Measurements from ENCODE around the gene CDC42BPB.
"Not testable (repeated sequence)": the region's sequence is repeated elsewhere in the genome, so short reads cannot be mapped to it uniquely, and the experiment has no call there.

CDC42BPB gene

GRCh38 chr14:102927878-102928411 is 129.4 kb downstream of the CDC42BPB start:
- peak overlapping the region; percentile 84 for H3K9ac ChIP-seq (ENCODE audit: low read depth, low read length, poor library complexity)
- H3K79me1 ChIP-seq (ENCODE audit: low read depth, low read length) = peaks cover 7% of the 10 kb centered on the region
- peak overlapping the region; percentile 98 for H3K23ac ChIP-seq (ENCODE audit: low read depth, low read length, poor library complexity)
- peak overlapping the region; percentile 75 for H2BK15ac ChIP-seq (ENCODE audit: low read length)
- peaks cover 22 to 69% (median 34%) of the 10 kb centered on the region in 3 experiments for H3K27me3 ChIP-seq (ENCODE audit: control insufficient read depth in 3 of 3, insufficient read depth in 3 of 3, low read depth in 1 of 3, low read length in 3 of 3)
- no peak overlapping the region for H3K27ac ChIP-seq (replicated peaks; ENCODE audit: low read length)
- H2BK5ac ChIP-seq (ENCODE audit: low read length) = no peak overlapping the region
- H3K9me3 ChIP-seq (replicated peaks in 1 of 2; ENCODE audit: control insufficient read depth in 2 of 2, insufficient read depth in 1 of 2, low read depth in 1 of 2, low read length in 2 of 2) = peaks cover 0 to 5% of the 10 kb centered on the region in 2 donors
- peak overlapping the region; percentile 97 for H2AK5ac ChIP-seq (ENCODE audit: low read depth, low read length)
- H3K18ac ChIP-seq (ENCODE audit: low read length) = peak overlapping the region; percentile 96
- H3K4me1 ChIP-seq (ENCODE audit: control insufficient read depth in 2 of 2, insufficient read depth in 1 of 2, low read depth in 1 of 2, low read length in 2 of 2) = peaks cover 12 to 15% of the 10 kb centered on the region in 2 donors
- peak overlapping the region; percentile 96 for H2AFZ ChIP-seq (ENCODE audit: low read length)
- peaks cover 2 to 10% of the 10 kb centered on the region in 2 donors for H3K36me3 ChIP-seq (replicated peaks in 1 of 2; ENCODE audit: control insufficient read depth in 2 of 2, insufficient read depth in 2 of 2, low read length in 2 of 2)
- H4K8ac ChIP-seq (ENCODE audit: low read depth, low read length) = peak overlapping the region; percentile 17
- H2BK120ac ChIP-seq (ENCODE audit: low read depth, low read length) = peak overlapping the region; percentile 61
- no peak overlapping the region for H4K91ac ChIP-seq (ENCODE audit: low read depth, low read length, poor library complexity)
- H3K4me2 ChIP-seq (ENCODE audit: insufficient read depth, low read length, poor library complexity, severe bottlenecking) = peak overlapping the region; percentile 89
- peak overlapping the region; percentile 71 for H3K14ac ChIP-seq (ENCODE audit: low read length)
- DNase-seq (ENCODE audit: low spot score) = no peak
- H3K4ac ChIP-seq (ENCODE audit: low read length) = no peak overlapping the region
- H3K4me3 ChIP-seq (ENCODE audit: low read length in 2 of 2) = peak overlapping the region; percentile 54 to 82
- peak overlapping the region; percentile 97 for H2BK12ac ChIP-seq (ENCODE audit: low read length)
- WGBS, 2 donors (ENCODE audit: extremely low coverage in 2 of 2, insufficient read length in 2 of 2, insufficient replicate concordance in 1 of 2) = no CpG with 5 or more reads among the region's 35 CpGs

- DNase-seq (ENCODE audit: low spot score) = no peak
- peaks cover 0 to 7% of the 10 kb centered on the region in 2 donors for H3K36me3 ChIP-seq (replicated peaks in 1 of 2; ENCODE audit: control insufficient read depth in 2 of 2, insufficient read depth in 2 of 2, low read length in 2 of 2)
- no peak overlapping the region for H4K91ac ChIP-seq (ENCODE audit: low read depth, low read length, poor library complexity)
- peaks cover 12 to 15% of the 10 kb centered on the region in 2 donors for H3K4me1 ChIP-seq (ENCODE audit: control insufficient read depth in 2 of 2, insufficient read depth in 1 of 2, low read depth in 1 of 2, low read length in 2 of 2)
- peak overlapping the region; percentile 17 for H4K8ac ChIP-seq (ENCODE audit: low read depth, low read length)
- peak overlapping the region; percentile 84 for H3K9ac ChIP-seq (ENCODE audit: low read depth, low read length, poor library complexity)
- H2BK15ac ChIP-seq (ENCODE audit: low read length) = peak overlapping the region; percentile 75
- peak overlapping the region; percentile 98 for H3K23ac ChIP-seq (ENCODE audit: low read depth, low read length, poor library complexity)
- H2BK5ac ChIP-seq (ENCODE audit: low read length) = no peak overlapping the region
- WGBS, 2 donors (ENCODE audit: extremely low coverage in 2 of 2, insufficient read length in 2 of 2, insufficient replicate concordance in 1 of 2) = no CpG with 5 or more reads among the region's 19 CpGs
- peak overlapping the region; percentile 97 for H2AK5ac ChIP-seq (ENCODE audit: low read depth, low read length)
- H3K18ac ChIP-seq (ENCODE audit: low read length) = peak overlapping the region; percentile 96
- peaks cover 0 to 5% of the 10 kb centered on the region in 2 donors for H3K9me3 ChIP-seq (replicated peaks in 1 of 2; ENCODE audit: control insufficient read depth in 2 of 2, insufficient read depth in 1 of 2, low read depth in 1 of 2, low read length in 2 of 2)
- H3K27me3 ChIP-seq (ENCODE audit: control insufficient read depth in 3 of 3, insufficient read depth in 3 of 3, low read depth in 1 of 3, low read length in 3 of 3) = peaks cover 22 to 75% (median 34%) of the 10 kb centered on the region in 3 experiments
- peak overlapping the region; percentile 96 for H2AFZ ChIP-seq (ENCODE audit: low read length)
- peaks cover 7% of the 10 kb centered on the region for H3K79me1 ChIP-seq (ENCODE audit: low read depth, low read length)
- H3K4me3 ChIP-seq (ENCODE audit: low read length in 2 of 2) = peak overlapping the region in 1 of 2 donors; percentile 44
- H3K4ac ChIP-seq (ENCODE audit: low read length) = no peak overlapping the region
- H3K14ac ChIP-seq (ENCODE audit: low read length) = peak overlapping the region; percentile 17
- H2BK12ac ChIP-seq (ENCODE audit: low read length) = peak overlapping the region; percentile 97
- peak overlapping the region; percentile 89 for H3K4me2 ChIP-seq (ENCODE audit: insufficient read depth, low read length, poor library complexity, severe bottlenecking)
- no peak overlapping the region for H3K27ac ChIP-seq (replicated peaks; ENCODE audit: low read length)
- peak overlapping the region; percentile 61 for H2BK120ac ChIP-seq (ENCODE audit: low read depth, low read length)
Measured at GRCh38 chr14:102927346-102927877, 129.9 kb downstream of the CDC42BPB start.

- H2BK120ac ChIP-seq (ENCODE audit: low read depth, low read length) = not testable (repeated sequence)
- H3K27me3 ChIP-seq (ENCODE audit: control insufficient read depth in 3 of 3, insufficient read depth in 3 of 3, low read depth in 1 of 3, low read length in 3 of 3) = peaks cover 22 to 77% (median 34%) of the 10 kb centered on the region in 3 experiments
Measured at GRCh38 chr14:102926840-102927239, 130.5 kb downstream of the CDC42BPB start.

GRCh38 chr14:102926104-102926503 is 131.2 kb downstream of the CDC42BPB start:
- no peak overlapping the region for H3K23ac ChIP-seq (ENCODE audit: low read depth, low read length, poor library complexity)
- H4K8ac ChIP-seq (ENCODE audit: low read depth, low read length) = no peak overlapping the region
- H3K27me3 ChIP-seq (ENCODE audit: control insufficient read depth in 3 of 3, insufficient read depth in 3 of 3, low read depth in 1 of 3, low read length in 3 of 3) = peaks cover 22 to 69% (median 34%) of the 10 kb centered on the region in 3 experiments
- no peak overlapping the region for H3K27ac ChIP-seq (replicated peaks; ENCODE audit: low read length)
- H3K4me1 ChIP-seq (ENCODE audit: control insufficient read depth in 2 of 2, insufficient read depth in 1 of 2, low read depth in 1 of 2, low read length in 2 of 2) = peaks cover 12 to 15% of the 10 kb centered on the region in 2 donors
- no peak overlapping the region for H2BK5ac ChIP-seq (ENCODE audit: low read length)
- H2AFZ ChIP-seq (ENCODE audit: low read length) = peak overlapping the region; percentile 49
- H3K9ac ChIP-seq (ENCODE audit: low read depth, low read length, poor library complexity) = peak overlapping the region; percentile 24
- H3K9me3 ChIP-seq (replicated peaks in 1 of 2; ENCODE audit: control insufficient read depth in 2 of 2, insufficient read depth in 1 of 2, low read depth in 1 of 2, low read length in 2 of 2) = peaks cover 0 to 4% of the 10 kb centered on the region in 2 donors
- H3K14ac ChIP-seq (ENCODE audit: low read length) = no peak overlapping the region
- peaks cover 7% of the 10 kb centered on the region for H3K79me1 ChIP-seq (ENCODE audit: low read depth, low read length)
- DNase-seq (ENCODE audit: low spot score) = no peak
- H2BK120ac ChIP-seq (ENCODE audit: low read depth, low read length) = no peak overlapping the region
- H2AK5ac ChIP-seq (ENCODE audit: low read depth, low read length) = no peak overlapping the region
- H3K4me2 ChIP-seq (ENCODE audit: insufficient read depth, low read length, poor library complexity, severe bottlenecking) = no peak overlapping the region
- H3K4ac ChIP-seq (ENCODE audit: low read length) = no peak overlapping the region
- H4K91ac ChIP-seq (ENCODE audit: low read depth, low read length, poor library complexity) = no peak overlapping the region
- H3K4me3 ChIP-seq (ENCODE audit: low read length in 2 of 2) = no peak overlapping the region
- no peak overlapping the region for H2BK15ac ChIP-seq (ENCODE audit: low read length)
- no CpG with 5 or more reads among the region's 12 CpGs for WGBS, 2 donors (ENCODE audit: extremely low coverage in 2 of 2, insufficient read length in 2 of 2, insufficient replicate concordance in 1 of 2)
- no peaks in the 10 kb centered on the region for H3K36me3 ChIP-seq (replicated peaks in 1 of 2; ENCODE audit: control insufficient read depth in 2 of 2, insufficient read depth in 2 of 2, low read length in 2 of 2)
- peak overlapping the region; percentile 42 for H3K18ac ChIP-seq (ENCODE audit: low read length)
- H2BK12ac ChIP-seq (ENCODE audit: low read length) = no peak overlapping the region

More at GRCh38 chr14:102926840-102927239, 130.5 kb downstream of the CDC42BPB start:
- not testable (repeated sequence) for H3K9me3 ChIP-seq (replicated peaks in 1 of 2; ENCODE audit: control insufficient read depth in 2 of 2, insufficient read depth in 1 of 2, low read depth in 1 of 2, low read length in 2 of 2); H2AK5ac ChIP-seq (ENCODE audit: low read depth, low read length); H3K4me3 ChIP-seq (ENCODE audit: low read length in 2 of 2); DNase-seq (ENCODE audit: low spot score); H3K9ac ChIP-seq (ENCODE audit: low read depth, low read length, poor library complexity); H3K18ac ChIP-seq (ENCODE audit: low read length); H3K27ac ChIP-seq (replicated peaks; ENCODE audit: low read length); H3K14ac ChIP-seq (ENCODE audit: low read length); H3K4ac ChIP-seq (ENCODE audit: low read length); H2BK15ac ChIP-seq (ENCODE audit: low read length); H2BK12ac ChIP-seq (ENCODE audit: low read length); H4K8ac ChIP-seq (ENCODE audit: low read depth, low read length); H2BK5ac ChIP-seq (ENCODE audit: low read length); H3K4me2 ChIP-seq (ENCODE audit: insufficient read depth, low read length, poor library complexity, severe bottlenecking); H2AFZ ChIP-seq (ENCODE audit: low read length); H3K36me3 ChIP-seq (replicated peaks in 1 of 2; ENCODE audit: control insufficient read depth in 2 of 2, insufficient read depth in 2 of 2, low read length in 2 of 2); H3K79me1 ChIP-seq (ENCODE audit: low read depth, low read length); H3K23ac ChIP-seq (ENCODE audit: low read depth, low read length, poor library complexity); H4K91ac ChIP-seq (ENCODE audit: low read depth, low read length, poor library complexity)
- peaks cover 12 to 15% of the 10 kb centered on the region in 2 donors for H3K4me1 ChIP-seq (ENCODE audit: control insufficient read depth in 2 of 2, insufficient read depth in 1 of 2, low read depth in 1 of 2, low read length in 2 of 2)
- WGBS, 2 donors (ENCODE audit: extremely low coverage in 2 of 2, insufficient read length in 2 of 2, insufficient replicate concordance in 1 of 2) = no CpG with 5 or more reads among the region's 10 CpGs

All from neuronal stem cell (in vitro differentiated cells).